GM19468 (cell line): Measurements from ENCODE around the gene KLHL17.
"Not testable (repeated sequence)": the region's sequence is repeated elsewhere in the genome, so short reads cannot be mapped to it uniquely, and the experiment has no call there.

Experiments
- ATAC-seq: cut with Tn5 transposase; IDR thresholded peaks from one replicate; pipeline ENCODE4 v1.9.1; 2021; ENCODE audit warnings: mild to moderate bottlenecking, moderate library complexity, moderate number of reproducible peaks; ENCODE audit not compliant: unreplicated experiment; ENCODE audit errors: extremely low read depth

Gene KLHL17

DNA sequence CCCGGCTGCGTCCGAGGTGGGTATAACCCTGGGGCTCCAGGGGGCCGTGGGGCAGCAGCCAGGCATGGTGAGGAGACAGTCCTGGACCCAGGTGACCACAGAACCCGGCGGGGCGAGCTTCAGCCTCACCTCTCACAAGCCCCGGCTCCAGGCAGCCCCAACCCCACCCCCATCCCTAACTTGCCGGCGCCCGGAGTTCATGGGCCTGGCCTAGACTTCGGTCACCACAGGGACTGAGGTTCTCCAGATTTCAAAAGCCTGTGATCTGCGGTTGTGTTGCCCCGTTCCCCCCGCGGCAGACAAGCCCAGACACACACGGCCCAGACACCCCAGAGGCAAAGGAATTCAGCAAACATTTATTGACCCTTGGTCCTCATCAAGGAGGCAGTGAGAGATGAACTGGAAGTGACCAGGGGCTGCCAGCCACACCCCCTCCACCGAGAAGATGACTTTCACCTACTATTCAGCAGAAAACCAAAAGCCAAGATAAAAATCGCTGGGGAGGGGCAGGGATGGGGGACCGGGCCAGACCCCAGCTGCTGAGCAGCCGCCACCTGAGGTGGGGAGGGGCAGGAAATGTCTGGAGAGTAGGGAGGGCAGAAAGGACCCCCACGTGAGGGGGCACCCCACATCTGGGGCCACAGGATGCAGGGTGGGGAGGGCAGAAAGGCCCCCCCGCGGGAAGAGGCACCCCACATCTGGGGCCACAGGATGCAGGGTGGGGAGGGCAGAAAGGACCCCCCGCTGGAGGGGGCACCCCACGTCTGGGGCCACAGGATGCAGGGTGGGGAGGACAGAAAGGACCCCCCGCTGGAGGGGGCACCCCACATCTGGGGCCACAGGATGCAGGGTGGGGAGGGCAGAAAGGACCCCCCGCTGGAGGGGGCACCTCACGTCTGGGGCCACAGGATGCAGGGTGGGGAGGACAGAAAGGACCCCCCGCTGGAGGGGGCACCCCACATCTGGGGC, 35.6 kb downstream of the KLHL17 start:
- ATAC-seq: no peak

DNA sequence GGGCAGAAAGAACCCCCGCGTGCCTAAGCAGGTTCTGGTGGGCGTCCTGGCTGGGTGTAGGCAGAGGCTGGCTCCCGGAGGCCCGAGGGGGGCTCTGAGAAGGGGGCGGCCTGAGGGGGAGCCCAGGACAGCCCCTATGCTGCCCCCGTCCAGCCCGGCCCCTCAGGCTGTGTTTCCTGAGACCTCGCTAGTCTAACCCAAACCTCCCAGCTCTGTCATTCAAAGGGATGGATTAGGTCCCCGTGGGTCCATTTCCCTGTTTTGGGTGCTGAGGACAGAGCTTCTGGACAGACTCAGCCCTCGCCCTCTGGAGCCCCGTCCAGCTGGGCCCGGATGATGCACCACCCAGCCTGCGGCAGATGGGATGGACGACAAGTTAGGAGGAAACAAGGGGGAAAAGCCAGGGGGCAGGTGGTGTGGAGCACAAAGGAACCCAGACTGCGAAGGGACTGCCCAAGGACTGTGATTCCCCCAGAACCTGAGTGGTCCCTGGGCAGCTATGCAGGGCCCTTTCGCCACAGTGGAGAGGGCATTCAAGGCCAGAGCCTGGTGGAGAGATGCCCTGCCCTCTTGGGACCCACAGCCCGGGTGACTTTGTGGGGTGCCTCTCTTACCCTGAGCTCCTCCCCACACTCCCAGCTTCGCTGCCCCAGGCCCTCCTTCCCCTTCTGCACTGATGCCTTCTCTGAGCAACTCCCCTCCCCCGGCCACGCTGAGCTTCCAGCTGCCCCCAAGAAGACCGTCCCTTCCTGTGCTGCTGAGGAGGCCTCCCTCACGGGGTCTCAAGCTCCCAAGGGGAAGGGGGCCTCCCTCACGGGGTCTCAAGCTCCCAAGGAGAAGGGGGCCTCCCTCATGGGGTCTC, 36.7 kb downstream of the KLHL17 start:
- no peak for ATAC-seq

DNA sequence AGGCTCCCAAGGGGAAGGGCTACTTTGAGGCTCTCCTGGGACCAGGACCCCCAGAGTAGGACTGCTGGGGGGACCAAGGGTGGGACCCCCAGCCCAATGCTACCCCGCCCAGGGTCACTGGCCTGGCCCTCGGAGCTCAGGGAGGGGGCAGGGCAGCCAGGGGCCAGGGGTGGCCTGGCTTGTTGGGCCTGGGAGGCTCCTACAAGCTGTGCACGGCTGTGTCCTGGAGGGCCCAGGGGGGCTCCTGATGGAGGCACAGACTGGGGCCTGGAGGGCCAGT, 37.3 kb downstream of the KLHL17 start:
- ATAC-seq: no peak

DNA sequence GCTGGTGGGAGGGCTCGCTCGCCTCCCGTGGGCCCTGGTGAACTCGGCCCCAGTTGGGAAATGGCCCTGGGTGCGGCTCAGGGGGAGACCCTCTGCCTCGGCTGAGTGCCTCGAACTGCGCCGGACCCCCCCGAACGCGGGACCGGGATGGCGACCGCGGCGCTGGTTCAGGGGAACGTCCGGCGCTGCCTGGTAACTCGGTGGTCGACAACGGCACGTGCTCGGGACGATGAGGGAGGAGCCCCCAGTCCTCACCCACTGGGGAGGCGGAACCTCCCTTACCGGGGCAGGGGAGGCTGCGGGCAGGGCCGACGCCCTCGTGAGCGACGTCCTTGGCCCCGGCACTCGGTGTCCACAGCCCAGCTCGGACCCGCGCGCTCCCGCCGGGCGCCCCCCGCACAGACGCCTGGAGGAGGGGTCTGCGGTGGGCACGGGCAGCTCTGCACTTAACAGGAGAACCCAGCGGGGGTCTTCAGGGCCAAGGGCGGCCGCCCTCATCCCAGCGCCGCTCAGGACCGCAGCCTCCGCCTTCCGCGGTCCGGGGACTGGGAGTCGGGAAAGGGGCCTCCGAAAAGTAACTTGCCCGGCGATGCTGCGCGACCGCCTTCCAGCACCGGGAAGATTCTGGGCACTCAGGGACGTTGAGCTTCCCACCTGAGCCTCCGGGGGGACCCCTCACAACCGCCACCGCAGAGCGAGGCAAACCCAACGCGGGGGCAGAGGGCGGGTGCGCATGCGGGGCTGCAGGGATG, 37.8 kb downstream of the KLHL17 start:
- no peak for ATAC-seq

DNA sequence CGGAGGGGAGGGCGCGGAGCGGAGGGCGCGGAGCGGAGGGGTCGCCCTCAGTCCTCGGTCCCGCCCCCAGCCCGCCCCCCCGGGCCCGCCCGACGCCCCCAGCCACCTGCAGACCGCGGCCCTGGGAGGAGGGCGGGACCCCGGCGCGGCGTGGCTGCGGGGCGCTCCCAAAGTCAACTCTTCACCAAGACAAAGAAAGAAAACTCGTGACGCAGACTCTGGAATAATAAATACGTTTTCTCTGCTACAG, 38.3 kb downstream of the KLHL17 start:
- ATAC-seq: no peak

DNA sequence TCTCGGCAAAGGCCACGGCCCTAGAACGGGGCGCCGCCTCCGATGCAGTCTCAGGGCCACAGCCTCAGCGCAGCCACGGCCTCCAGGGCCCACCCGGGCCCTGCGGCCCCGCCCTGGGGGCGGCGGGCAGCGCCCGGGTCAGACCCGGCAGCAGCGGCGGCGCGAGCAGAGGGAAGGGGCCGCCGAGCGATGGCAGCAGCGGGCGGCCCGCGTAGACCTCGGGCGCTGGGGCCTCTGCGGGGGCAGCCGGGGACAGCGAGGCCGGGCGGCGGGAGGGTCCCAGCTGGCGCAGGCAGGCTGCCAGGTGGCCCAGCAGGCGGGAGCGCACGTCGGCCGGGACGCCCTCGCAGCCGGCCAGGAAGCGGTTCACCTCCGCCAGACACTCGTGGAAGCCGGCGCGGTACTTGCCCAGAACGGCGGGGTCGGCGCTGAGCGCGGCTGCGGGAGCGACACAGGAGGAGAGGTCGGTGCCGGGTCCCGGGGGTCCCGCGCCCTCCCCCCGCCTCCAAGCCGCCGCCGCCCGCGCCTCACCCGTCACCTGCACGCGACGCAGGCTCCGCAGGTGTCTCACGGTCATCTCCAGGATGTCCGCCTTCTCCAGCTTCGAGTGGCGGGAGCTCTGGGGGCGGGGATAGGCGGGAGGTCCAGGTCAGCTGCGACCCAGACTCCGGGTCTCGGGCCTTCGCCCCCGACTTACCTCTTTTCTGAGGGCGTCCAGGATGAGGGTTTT, 38.8 kb downstream of the KLHL17 start:
- no peak for ATAC-seq

DNA sequence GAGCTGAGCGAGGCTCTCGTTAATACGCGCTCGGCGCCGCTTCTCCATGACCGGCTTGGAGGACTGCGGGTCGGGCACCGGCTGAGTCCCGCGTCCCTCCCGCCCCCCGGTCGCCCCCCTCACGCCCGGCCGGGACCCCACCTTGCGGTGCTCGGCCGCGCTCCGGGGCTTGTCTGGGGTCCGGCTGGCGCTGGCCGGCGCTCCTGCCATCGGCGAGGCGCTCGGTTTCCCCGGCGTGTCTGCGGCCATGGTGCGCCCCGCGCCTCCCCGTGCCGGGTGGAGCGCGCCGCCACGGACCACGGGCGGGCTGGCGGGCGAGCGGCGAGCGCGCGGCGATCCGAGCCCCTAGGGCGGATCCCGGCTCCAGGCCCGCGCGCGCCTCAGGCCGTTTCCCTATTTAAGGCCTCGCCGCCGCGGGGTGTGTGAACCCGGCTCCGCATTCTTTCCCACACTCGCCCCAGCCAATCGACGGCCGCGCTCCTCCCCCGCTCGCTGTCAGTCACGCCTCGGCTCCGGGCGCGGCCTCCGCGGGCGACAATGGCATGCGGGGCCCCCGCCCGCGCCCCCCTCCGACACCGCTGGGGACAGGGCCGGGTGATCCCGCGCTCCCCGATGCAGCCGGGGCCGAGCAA, 39.5 kb downstream of the KLHL17 start, which contains the start of gene HES4:
Gene HES4, minus strand, starts transcription at position 373 of the 632 bp plus-strand sequence. Its CDS starts 124 bp downstream, at position 249.
- no peak for ATAC-seq

DNA sequence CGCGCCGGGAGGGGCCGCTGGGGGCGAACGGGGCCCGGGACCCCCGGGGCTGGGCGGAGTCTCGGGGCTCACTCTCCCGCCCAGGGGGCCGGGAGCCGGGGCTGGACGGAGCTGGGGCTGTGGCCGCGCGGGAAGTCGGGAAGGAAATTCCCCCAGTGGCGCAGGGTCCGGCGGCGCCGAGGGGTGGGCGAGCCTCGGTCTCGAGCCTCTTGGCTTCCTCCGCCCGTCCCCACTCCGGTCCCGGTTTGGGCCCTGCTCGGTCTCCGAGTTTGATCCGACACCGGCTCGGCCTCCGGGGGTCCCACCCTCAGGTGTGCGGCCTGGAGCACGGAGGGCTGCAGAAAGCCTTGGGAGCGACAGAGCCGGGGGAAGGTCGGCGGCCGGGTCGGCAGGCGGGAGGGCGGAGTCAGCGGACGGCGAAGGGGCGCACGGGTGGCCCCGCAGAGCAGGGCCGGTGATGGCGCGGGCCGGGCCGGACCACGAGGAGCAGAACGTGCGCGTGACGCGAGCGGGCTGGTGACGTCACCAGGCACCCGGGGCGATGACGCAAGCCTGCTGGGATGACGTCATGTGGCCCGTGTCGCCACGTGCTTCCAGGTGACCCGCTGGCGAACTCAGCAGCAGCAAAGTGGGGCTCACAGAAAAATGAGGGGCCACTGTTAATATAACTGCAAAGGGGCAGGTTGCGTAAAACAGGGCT, 40.1 kb downstream of the KLHL17 start:
- no peak for ATAC-seq

DNA sequence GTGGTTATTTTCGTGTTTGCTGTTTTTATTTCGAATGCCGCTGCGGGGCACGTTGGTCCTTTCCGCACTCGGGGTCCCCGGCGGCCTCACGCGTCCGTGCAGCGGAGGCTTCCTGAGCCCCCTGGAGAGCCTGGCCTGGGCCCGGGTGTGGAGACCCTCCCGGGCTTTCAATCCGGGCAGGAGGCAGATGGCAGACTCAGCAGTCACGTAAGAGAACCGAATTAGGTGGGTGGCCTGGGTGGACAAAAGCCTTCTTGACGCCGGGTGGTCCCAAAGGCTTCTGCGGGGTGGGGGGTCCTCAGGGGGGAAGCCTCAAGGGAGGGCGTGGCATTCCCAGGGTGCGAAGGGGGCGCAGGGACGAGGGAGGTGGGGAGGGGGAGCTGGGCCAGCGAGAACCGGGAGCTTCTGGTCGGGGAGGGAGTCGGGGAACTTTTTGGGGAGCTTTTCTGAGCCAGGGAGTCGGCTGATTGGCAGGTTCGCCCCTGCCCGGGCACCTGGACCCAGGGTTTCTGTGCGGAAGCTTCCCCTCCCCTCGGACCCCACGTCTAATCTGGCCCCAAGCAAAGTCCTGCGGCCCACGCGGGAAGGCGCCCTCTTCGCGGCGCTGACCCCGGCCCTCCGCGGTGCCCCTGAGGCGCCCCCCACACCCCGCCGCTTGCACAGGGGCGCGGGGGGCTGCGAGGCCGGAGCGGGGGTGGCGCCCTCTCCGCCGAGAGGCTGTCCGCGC, 40.8 kb downstream of the KLHL17 start:
- ATAC-seq: no peak

DNA sequence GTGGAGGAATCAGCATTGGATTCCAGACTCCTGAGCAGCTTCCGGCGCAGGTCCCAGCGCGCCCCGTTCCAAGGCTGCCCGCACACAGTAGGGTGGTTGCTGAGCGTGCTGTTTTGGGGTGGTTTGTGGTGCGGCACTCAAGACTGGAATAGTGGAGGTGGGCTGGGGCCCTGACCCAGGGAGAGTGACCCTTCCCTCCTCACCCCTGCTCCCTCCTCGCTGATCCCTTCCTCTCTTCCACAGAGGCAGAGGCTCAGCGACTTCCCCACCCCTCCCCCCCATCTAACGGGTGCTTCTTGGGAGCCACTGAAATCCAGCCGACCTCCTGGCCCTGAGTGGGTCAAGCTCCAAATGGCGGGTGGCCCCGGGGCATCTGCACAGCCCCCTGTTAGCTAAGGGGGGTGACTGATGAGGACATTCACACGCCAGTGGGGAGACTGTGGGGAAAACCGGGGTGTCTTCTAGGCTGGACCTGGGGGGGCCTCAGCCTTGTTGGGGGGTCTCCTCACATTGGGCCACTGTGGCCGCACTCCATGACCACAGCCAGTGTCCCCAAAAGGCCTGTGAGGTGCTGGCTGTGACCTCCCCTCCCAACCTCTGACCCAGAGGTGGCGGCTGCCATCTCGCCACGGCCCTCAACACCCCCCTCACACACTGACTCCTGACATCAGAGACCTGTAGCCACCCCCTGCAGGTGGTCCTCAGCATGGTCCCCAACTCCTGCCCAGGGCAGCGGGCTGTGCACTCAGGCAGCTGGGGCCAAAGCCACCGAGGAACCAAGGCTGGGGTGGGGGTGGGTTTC, 43.4 kb downstream of the KLHL17 start:
- no peak for ATAC-seq

DNA sequence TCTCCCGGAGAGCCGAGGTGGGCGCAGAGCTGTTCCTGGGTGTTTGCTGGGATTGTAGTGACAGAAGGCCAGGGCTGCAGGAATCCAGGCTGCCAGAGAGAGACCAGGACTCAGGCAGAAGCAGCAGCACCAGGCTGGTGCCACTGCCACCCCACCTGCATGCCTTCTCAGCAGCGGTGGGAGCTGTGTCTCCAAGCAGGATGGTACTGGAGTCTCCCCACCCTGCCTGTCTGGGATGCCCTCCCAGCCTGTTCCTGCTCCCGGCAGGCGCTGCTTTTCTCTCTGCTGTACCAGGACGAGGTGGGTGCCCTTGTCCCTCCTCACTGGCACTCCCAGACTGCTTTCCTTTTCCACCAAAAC, 44.0 kb downstream of the KLHL17 start:
- no peak for ATAC-seq

DNA sequence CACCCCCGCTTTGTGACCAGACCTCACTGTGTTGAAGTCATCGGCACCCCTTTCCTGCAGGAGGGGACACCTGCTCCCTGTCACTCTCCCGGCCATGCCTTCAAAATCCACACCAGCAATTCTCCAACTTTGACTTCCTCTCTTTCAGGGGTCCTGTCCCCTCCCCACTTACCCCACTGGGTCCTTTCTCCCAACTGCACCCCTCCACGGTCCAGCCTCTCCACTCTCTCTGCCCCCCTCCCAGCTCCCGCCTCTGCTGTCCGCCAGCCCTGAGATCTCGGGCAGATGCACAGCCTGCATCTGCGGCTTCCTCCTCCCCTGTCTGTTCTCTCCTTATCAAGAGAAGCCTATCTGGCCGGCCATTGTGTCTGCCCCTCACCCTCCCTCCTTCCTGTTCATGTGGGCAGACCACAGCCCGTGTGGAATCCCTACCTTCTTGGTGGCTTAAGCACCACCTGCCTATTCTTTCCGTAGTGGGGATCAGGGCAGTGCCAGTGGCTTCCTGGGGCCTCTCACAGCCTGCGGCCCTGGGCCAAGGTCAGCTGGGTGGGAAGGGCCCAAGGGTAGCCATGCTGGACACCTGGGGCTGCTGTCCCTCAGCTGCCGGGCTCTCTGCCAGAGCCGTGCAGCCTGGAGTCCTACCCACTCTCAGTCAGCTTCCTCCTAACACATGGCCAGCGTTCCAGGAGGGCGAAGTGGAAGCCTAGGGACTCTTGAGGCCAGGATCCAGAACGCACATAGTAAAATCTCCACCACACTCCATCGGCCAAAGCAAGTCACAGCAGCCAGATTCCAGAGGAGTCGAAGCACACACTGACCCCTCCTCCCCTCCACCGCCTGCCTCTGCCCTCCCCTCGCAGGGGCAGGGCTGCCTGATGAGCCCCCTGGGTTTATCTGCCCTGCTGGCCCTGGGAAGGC, 44.7 kb downstream of the KLHL17 start:
- ATAC-seq: no peak

DNA sequence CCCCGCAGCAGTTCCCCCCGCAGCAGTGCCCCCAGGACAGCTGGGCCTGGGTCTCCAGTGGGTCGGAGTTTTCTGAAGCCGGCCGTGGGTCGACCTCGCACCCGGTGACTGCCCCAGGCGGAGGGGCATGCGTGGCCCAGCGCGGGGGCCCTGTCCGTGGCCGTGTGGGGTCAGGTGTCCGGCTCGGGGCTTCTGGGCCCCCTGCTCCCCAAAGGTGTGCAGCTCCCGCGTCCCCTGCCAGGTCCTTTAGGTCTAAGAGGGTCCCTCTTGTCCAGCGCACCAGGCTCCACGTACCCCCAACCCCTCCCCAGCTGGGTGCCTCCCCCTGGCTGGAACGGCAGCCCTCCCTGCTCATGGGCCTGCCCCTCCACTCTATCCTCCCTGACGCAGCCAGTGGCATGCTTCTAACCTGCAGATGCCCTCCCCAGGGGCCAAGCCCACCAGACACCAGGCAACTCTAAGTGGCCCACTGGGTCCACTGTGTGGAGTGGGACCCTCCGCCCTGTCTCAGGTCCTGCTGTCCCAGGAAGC, 45.5 kb downstream of the KLHL17 start:
- ATAC-seq: no peak

DNA sequence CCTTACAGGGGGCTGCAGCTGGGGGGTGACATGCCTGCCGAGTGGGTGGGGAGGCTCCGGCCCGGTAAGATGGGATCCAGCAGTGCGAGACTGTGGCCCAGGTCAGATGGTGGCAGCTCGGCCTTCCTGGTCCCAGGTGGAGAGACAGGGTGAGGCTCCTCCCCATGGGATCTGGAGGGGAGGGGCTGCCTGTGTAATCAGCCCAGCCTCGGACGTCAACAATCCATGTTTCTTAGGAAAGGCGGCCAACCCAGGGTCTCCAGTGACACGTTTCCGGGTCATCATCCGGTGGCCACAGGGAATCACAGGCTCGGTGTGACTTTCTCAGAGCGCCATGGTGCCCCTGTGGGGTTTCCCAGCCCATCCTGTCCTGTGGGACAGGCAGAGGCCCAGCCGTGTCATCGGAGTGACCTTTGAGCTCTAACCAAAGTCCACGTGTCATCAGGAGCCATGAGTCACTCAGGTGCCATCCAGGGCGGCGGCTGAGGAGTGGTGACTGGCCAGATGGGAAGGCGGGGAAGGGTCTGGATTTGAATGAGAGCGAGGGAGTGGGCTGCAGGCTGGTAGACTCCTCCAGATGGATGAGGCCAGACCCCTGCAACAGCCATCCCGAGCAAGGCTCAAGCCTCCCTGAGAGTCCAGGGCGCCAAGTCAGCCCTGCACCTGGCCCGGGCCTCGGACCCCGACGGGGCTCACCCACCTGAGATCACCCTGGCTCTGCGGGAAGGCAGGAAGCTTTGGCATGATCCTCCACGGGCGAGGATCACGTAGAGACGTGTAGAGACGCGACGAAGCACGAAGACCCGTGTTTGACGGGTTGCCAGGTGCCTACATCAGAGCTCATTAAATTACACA, 46.1 kb downstream of the KLHL17 start:
- no peak for ATAC-seq

DNA sequence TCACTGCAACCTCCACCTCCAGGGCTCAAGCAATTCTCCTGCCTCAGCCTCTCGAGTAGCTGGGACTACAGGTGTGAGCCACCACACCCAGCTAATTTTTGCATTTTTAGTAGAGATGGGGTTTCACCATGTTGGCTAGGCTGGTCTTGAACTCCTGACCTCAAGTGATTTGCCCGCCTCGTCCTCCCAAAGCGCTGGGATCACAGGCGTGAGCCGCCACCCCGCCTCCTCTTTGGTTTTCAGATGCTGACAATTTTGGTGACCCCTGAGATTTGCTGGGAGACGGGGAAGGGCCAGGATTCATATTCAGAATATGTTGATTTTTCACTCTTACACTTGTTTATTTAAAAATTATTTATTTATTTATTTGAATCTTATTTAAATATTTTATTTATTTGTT, 49.7 kb downstream of the KLHL17 start:
- not testable (repeated sequence) for ATAC-seq
